ENCODE data around the gene RMND5B.
"Not testable (repeated sequence)": the region's sequence is repeated elsewhere in the genome, so short reads cannot be mapped to it uniquely, and the experiment has no call there.

Gene RMND5B

GRCh38 chr5:178130576-178131445, at the start of gene RMND5B:
TSS of gene RMND5B (plus strand) at chr5:178131014. CDS start at chr5:178138120, 7,106 bp downstream.
- DNase-seq = peak; percentile 69

GRCh38 chr5:178081571-178082243, 49.1 kb upstream of the RMND5B start:
- no peak for DNase-seq

GRCh38 chr5:178083922-178084321, 46.9 kb upstream of the RMND5B start:
- DNase-seq = no peak

- no peak for DNase-seq
Measured at GRCh38 chr5:178085316-178085715, 45.5 kb upstream of the RMND5B start.

GRCh38 chr5:178086266-178086665, 44.5 kb upstream of the RMND5B start:
- no peak for DNase-seq

- DNase-seq = not testable (repeated sequence)
Measured at GRCh38 chr5:178087199-178087598, 43.6 kb upstream of the RMND5B start.

GRCh38 chr5:178090856-178091255, 40.0 kb upstream of the RMND5B start:
- no peak for DNase-seq

- no peak for DNase-seq
Measured at GRCh38 chr5:178093134-178093533, 37.7 kb upstream of the RMND5B start.

- no peak for DNase-seq
Measured at GRCh38 chr5:178094345-178094744, 36.5 kb upstream of the RMND5B start.

GRCh38 chr5:178098685-178099084, 32.1 kb upstream of the RMND5B start:
- DNase-seq = no peak

- no peak for DNase-seq
Measured at GRCh38 chr5:178103612-178104011, 27.2 kb upstream of the RMND5B start.

GRCh38 chr5:178104492-178104891, 26.3 kb upstream of the RMND5B start:
- DNase-seq = no peak

GRCh38 chr5:178106086-178106485, 24.7 kb upstream of the RMND5B start:
- no peak for DNase-seq

GRCh38 chr5:178106556-178107239, 24.1 kb upstream of the RMND5B start:
- DNase-seq = no peak

- no peak for DNase-seq
Measured at GRCh38 chr5:178107756-178108310, 23.0 kb upstream of the RMND5B start.

- no peak for DNase-seq
Measured at GRCh38 chr5:178108446-178108845, 22.4 kb upstream of the RMND5B start.

- DNase-seq = no peak
Measured at GRCh38 chr5:178108966-178109365, 21.8 kb upstream of the RMND5B start.

- no peak for DNase-seq
Measured at GRCh38 chr5:178110511-178110910, 20.3 kb upstream of the RMND5B start.

GRCh38 chr5:178111925-178112324, 18.9 kb upstream of the RMND5B start:
- no peak for DNase-seq

- no peak for DNase-seq
Measured at GRCh38 chr5:178112545-178112944, 18.3 kb upstream of the RMND5B start.

GRCh38 chr5:178113141-178113787, 17.6 kb upstream of the RMND5B start, which contains the start of gene N4BP3:
TSS of gene N4BP3 (plus strand) at chr5:178113532. CDS start at chr5:178119584, 6,052 bp downstream.
- DNase-seq = peak; percentile 63

GRCh38 chr5:178113841-178114324, 16.9 kb upstream of the RMND5B start:
- DNase-seq = no peak

All from NCI-H510A (cell line).